Lower lobe of right lung (tissue), 2 donors: ENCODE measurements around the gene FBXO27. TPM values are rescaled to one million over a fixed set of nuclear protein-coding genes. Genes with fewer than 3 reads are reported as not detected.

Source experiments
- ATAC-seq, 2 donors: fragments of 200-7000 bp; cut with Tn5 transposase; one replicate each; pipeline ENCODE4 v1.9.1; 2020 to 2022; ENCODE audit warnings: mild to moderate bottlenecking in 2 of 2, moderate library complexity in 2 of 2
- DNase-seq: peaks from one replicate; pipeline ENCODE4 v3.0.0-alpha.2; 2020
- H3K27ac ChIP-seq: fragments of 200-600 bp; one replicate; pipeline ENCODE4 v1.8.0; 2022
- H3K27me3 ChIP-seq: fragments of 200-600 bp; one replicate; pipeline ENCODE4 v1.8.0; 2022; ENCODE audit warnings: low read depth
- H3K36me3 ChIP-seq: fragments of 200-600 bp; one replicate; pipeline ENCODE4 v1.8.0; 2022; ENCODE audit warnings: mild to moderate bottlenecking
- H3K4me1 ChIP-seq: fragments of 200-600 bp; one replicate; pipeline ENCODE4 v1.8.0; 2022
- H3K4me3 ChIP-seq: fragments of 200-600 bp; one replicate; pipeline ENCODE4 v1.8.0; 2022; ENCODE audit warnings: mild to moderate bottlenecking
- H3K9me3 ChIP-seq: fragments of 200-600 bp; one replicate; pipeline ENCODE4 v1.8.0; 2022
- CTCF ChIP-seq: fragments of 200-600 bp; IDR thresholded peaks from one replicate; pipeline ENCODE4 v1.8.0; 2022; ENCODE audit warnings: antibody characterized with exemption, mild to moderate bottlenecking
- intact Hi-C: fragments of 100-400 bp; cut with DNase I; formaldehyde crosslinking; loops from one replicate; pipeline ENCODE4 v1.11.0; 2022
- total RNA-seq: library from RNA; stranded (reverse); fragmentation: NEBNext Ultra II Directional; extraction: Animal tissue kit (Norgen Biotek cat#: 25700); gene quantifications from one replicate; pipeline ENCODE4 v1.2.1, GENCODE V29; 2021
- donor health status: DM: no; HTN: yes; CAD: no; lungs with severe emphysema.

Gene FBXO27
- total RNA-seq, 1 donor from 2014 or later = 6.4 TPM

GRCh38 chr19:38985262-38985661, 47.1 kb downstream of the FBXO27 start:
- no peaks in the 10 kb centered on the region for H3K4me1 ChIP-seq
- H3K27ac ChIP-seq = no peak overlapping the region
- H3K9me3 ChIP-seq = no peaks in the 10 kb centered on the region
- TF ChIP-seq CTCF = no peak
- DNase-seq (no peak), ATAC-seq (no peak)
- intact Hi-C loops = no loop called here
- H3K27me3 ChIP-seq = peaks cover 4% of the 10 kb centered on the region
- H3K4me3 ChIP-seq = no peak overlapping the region
- H3K36me3 ChIP-seq = no peaks in the 10 kb centered on the region

- no peak overlapping the region for H3K4me3 ChIP-seq
- no peaks in the 10 kb centered on the region for H3K9me3 ChIP-seq
- peaks cover 13% of the 10 kb centered on the region for H3K4me1 ChIP-seq
- ATAC-seq (no peak), DNase-seq (no peak)
- TF ChIP-seq CTCF = no peak
- H3K27me3 ChIP-seq = peaks cover 9% of the 10 kb centered on the region
- H3K36me3 ChIP-seq = no peaks in the 10 kb centered on the region
- intact Hi-C loops = no loop called here
- no peak overlapping the region for H3K27ac ChIP-seq
Observed at GRCh38 chr19:38980583-38981374, 51.6 kb downstream of the FBXO27 start.

- H3K27ac ChIP-seq = no peak overlapping the region
- H3K4me1 ChIP-seq = peaks cover 18% of the 10 kb centered on the region
- no peaks in the 10 kb centered on the region for H3K9me3 ChIP-seq
- peaks cover 15% of the 10 kb centered on the region for H3K27me3 ChIP-seq
- intact Hi-C loops = no loop called here
- DNase-seq (no peak), ATAC-seq (no peak)
- no peak for TF ChIP-seq CTCF
- H3K36me3 ChIP-seq = no peaks in the 10 kb centered on the region
- H3K4me3 ChIP-seq = no peak overlapping the region
Observed at GRCh38 chr19:38979812-38980211, 52.5 kb downstream of the FBXO27 start.

GRCh38 chr19:38978326-38978689, 54.0 kb downstream of the FBXO27 start:
- Histone ChIP-seq H3K27ac (no peak overlapping the region), H3K4me3 (no peak overlapping the region), H3K27me3 (peaks cover 15% of the 10 kb centered on the region), H3K9me3 (no peaks in the 10 kb centered on the region), H3K36me3 (no peaks in the 10 kb centered on the region), H3K4me1 (peaks cover 18% of the 10 kb centered on the region)
- no peak for TF ChIP-seq CTCF
- ATAC-seq (no peak), DNase-seq (no peak)
- intact Hi-C loops = no loop called here

- DNase-seq (no peak), ATAC-seq (no peak)
- Histone ChIP-seq H3K9me3 (no peaks in the 10 kb centered on the region), H3K36me3 (no peaks in the 10 kb centered on the region), H3K27me3 (peaks cover 15% of the 10 kb centered on the region), H3K27ac (no peak overlapping the region), H3K4me3 (no peak overlapping the region), H3K4me1 (peaks cover 18% of the 10 kb centered on the region)
- intact Hi-C loops = no loop called here
- TF ChIP-seq CTCF = no peak
Observed at GRCh38 chr19:38977445-38978325, 54.7 kb downstream of the FBXO27 start.
